Activated CD4-positive, alpha-beta T cell treated with anti-CD3 and anti-CD28 coated beads, Interleukin-2, amount 10 ng/mL, durations not matched to agents 24 days and 14 days (primary cell): ENCODE results near the gene MRTFA. TPM values are rescaled to one million over a fixed set of nuclear protein-coding genes. Genes with fewer than 3 reads are reported as not detected.

Source experiments
- DNase-seq: peaks from one replicate; pipeline ENCODE4 v3.0.0; 2022
- H3K27ac Mint-ChIP-seq: one replicate; pipeline ENCODE4 v1.8.0; 2022; ENCODE audit warnings: mild to moderate bottlenecking, mixed read lengths
- H3K27me3 Mint-ChIP-seq: one replicate; pipeline ENCODE4 v1.8.0; 2022; ENCODE audit warnings: mixed read lengths
- H3K36me3 Mint-ChIP-seq: one replicate; pipeline ENCODE4 v1.8.0; 2022; ENCODE audit warnings: low read depth, mild to moderate bottlenecking, mixed read lengths
- H3K4me1 Mint-ChIP-seq: one replicate; pipeline ENCODE4 v1.8.0; 2021; ENCODE audit warnings: mixed read lengths
- H3K4me3 Mint-ChIP-seq: one replicate; pipeline ENCODE4 v1.8.0; 2022; ENCODE audit warnings: mild to moderate bottlenecking, moderate library complexity, mixed read lengths
- H3K9me3 Mint-ChIP-seq: one replicate; pipeline ENCODE4 v1.8.0; 2021; ENCODE audit warnings: mixed read lengths
- intact Hi-C: fragments of 100-400 bp; cut with micrococcal nuclease; formaldehyde crosslinking; loops from one replicate; pipeline ENCODE4 v1.15.1; 2023
- total RNA-seq: library from RNA; stranded (reverse); gene quantifications from 2 replicates; pipeline ENCODE4 v1.2.3, GENCODE V29; 2022

MRTFA gene
- total RNA-seq, 1 donor from 2014 or later: 51.7 TPM

DNA sequence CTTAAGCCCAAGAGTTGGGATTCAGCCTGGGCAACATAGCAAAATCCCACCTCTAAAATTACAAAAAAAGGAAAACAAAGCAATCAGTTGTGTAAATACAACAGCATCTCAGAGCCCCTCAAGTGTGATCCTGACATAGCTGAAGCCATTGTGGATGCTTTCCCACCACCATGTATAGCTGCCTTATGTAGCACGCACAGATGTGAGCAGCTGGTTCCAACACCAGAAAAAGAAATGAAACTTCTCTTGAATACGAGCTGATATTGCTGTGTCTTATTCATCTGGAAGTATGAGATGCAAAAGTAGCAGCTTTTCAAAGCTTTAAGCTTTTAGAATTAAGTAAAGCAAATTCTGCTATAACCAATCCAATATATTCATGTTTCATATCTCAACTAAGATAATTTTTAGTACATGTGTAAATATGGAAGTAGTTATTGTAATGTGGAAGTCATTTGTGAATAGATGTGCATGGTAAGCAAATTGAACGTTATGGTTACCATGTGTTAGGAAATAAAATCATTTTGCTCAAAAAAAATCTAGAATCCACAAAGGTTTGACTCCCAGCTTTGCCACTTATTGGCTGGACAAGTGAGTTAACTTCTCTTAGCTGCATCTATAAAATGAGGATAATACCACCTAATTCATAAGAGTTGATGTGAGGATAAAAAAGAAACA is 203.0 kb downstream of the MRTFA start:
- DNase-seq: no peak
- Mint-ChIP-seq H3K27me3 (no peaks in the 10 kb centered on the region), H3K36me3 (peaks cover 46% of the 10 kb centered on the region), H3K4me3 (no peak overlapping the region), H3K9me3 (no peaks in the 10 kb centered on the region), H3K27ac (no peak overlapping the region), H3K4me1 (peaks cover 27% of the 10 kb centered on the region)
- intact Hi-C loops: loop anchor here (10.0 kb wide), 1 partner anchor 461 kb away; no protein-coding TSS in a partner anchor

DNA sequence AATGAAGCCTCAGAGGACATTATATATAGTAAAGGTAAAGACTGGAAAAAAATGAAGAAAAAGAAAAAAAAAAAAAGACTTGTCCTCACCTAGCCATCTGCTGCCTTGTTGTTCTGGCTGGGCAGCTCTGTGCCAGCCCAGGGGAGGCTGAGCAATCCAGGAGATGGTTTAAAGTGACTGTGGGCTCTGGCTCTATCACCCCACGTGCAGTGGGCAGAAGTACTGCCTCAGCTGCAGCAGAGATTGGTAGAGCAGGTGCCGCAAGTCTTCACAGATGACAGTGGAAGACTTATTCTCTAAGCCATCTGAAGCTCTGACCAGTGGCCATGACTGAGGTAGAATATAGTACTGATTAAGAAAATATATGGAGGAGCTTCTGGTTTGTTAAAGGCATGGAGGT is 203.9 kb downstream of the MRTFA start:
- H3K9me3 Mint-ChIP-seq: no peaks in the 10 kb centered on the region
- no peak overlapping the region for H3K27ac Mint-ChIP-seq
- no peak overlapping the region for H3K4me3 Mint-ChIP-seq
- H3K4me1 Mint-ChIP-seq: peaks cover 20% of the 10 kb centered on the region
- H3K36me3 Mint-ChIP-seq: peaks cover 50% of the 10 kb centered on the region
- DNase-seq: no peak
- no peaks in the 10 kb centered on the region for H3K27me3 Mint-ChIP-seq
- intact Hi-C loops: loop anchor here (10.0 kb wide), 1 partner anchor 462 kb away; no protein-coding TSS in a partner anchor

DNA sequence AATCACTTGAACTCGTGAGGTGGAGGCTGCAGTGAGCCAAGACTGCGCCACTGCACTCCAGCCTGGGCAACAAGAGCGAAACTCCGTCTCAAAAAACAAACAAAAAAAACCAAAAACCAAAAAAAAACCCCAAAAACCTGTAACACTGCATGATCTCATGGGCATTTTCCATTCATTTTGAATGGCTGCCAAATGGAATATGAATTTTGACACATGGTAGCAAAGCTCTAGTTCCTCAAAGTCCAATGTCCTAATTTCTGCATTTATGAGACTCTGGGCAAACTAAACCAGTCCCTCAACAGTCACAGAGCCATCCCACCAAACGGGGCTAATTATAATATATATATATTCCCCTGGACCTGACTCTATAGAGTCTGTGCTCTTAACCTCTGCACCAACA is 204.4 kb downstream of the MRTFA start:
- peaks cover 51% of the 10 kb centered on the region for H3K36me3 Mint-ChIP-seq
- H3K4me1 Mint-ChIP-seq: peaks cover 19% of the 10 kb centered on the region
- no peak overlapping the region for H3K4me3 Mint-ChIP-seq
- intact Hi-C loops: loop anchor here (10.0 kb wide), 1 partner anchor 463 kb away; no protein-coding TSS in a partner anchor
- H3K27ac Mint-ChIP-seq: no peak overlapping the region
- H3K9me3 Mint-ChIP-seq: no peaks in the 10 kb centered on the region
- no peak for DNase-seq
- H3K27me3 Mint-ChIP-seq: no peaks in the 10 kb centered on the region

DNA sequence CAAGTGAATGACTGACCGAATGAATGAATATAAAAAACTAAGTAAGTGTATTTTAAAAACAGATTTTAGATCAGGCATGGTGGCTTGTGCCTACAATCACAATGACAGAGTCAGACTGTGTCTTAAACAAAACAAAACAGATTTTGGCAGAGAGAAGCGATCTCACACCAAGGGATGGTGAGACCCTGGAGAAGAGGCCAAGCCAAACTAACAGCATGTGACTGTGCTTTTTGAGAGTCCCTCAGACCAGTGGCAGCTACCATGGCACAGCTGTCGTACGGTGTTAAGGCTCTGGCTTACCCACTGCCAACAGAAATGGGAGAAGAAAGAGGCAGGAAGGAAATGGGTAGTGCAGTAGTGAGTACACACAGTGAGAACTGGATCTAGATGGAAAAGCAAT is 205.5 kb downstream of the MRTFA start:
- no peaks in the 10 kb centered on the region for H3K27me3 Mint-ChIP-seq

DNA sequence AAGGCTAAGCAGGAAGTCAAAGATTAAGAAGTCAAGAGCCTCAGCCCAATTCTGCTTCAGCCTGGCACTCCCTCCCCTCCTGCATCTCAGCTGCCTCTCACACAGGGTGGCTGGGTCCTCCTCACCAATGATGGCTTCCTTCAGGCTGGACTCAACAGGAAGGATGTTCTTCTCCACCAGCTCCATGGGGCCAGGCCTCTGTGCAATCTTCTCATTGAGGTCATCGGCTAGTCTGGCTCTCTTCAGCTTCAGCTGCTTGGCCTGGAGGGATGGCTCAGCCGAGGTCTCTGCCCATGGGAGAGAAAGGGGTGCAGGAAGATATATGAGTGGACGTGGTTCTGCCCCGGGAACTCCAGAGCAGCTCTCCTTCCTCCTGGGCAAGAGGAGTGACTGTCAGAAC is 207.0 kb downstream of the MRTFA start:
- H3K27me3 Mint-ChIP-seq: no peaks in the 10 kb centered on the region
- intact Hi-C loops: no loop called here
- H3K36me3 Mint-ChIP-seq: peaks cover 57% of the 10 kb centered on the region
- no peak for DNase-seq
- H3K27ac Mint-ChIP-seq: no peak overlapping the region
- H3K4me3 Mint-ChIP-seq: no peak overlapping the region
- H3K4me1 Mint-ChIP-seq: peaks cover 13% of the 10 kb centered on the region
- no peaks in the 10 kb centered on the region for H3K9me3 Mint-ChIP-seq

More for the DNA sequence above, 205.5 kb downstream of the MRTFA start:
- intact Hi-C loops: loop anchor here (10.0 kb wide), 1 partner anchor 464 kb away; no protein-coding TSS in a partner anchor
- Mint-ChIP-seq H3K4me1 (peaks cover 13% of the 10 kb centered on the region), H3K4me3 (no peak overlapping the region), H3K36me3 (peaks cover 60% of the 10 kb centered on the region), H3K9me3 (no peaks in the 10 kb centered on the region), H3K27ac (peak overlapping the region; percentile 25)
- no peak for DNase-seq

DNA sequence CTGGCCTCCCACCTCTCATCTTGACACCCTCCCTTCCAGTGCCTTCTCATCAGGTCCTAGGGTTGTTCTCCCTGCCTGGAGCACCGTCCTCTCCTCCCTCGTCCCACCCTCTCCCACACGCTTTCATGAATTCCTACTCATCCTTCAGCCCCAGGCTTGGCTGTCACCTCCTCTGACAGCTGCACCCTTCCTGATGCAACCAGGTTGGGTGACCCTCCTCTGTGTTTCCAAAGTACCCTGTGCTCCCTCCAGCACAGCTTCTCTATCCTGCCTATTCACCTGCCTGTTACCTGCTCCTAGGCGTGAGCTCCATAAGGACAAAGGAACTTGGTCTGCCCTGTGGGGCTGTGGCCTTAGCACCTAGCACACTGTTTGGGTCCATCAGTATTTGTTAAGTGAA is 207.7 kb downstream of the MRTFA start:
- no peaks in the 10 kb centered on the region for H3K9me3 Mint-ChIP-seq
- H3K27ac Mint-ChIP-seq: peak overlapping the region; percentile 64
- H3K27me3 Mint-ChIP-seq: no peaks in the 10 kb centered on the region
- no peak overlapping the region for H3K4me3 Mint-ChIP-seq
- H3K4me1 Mint-ChIP-seq: peaks cover 7% of the 10 kb centered on the region
- intact Hi-C loops: no loop called here
- peaks cover 51% of the 10 kb centered on the region for H3K36me3 Mint-ChIP-seq
- DNase-seq: no peak

DNA sequence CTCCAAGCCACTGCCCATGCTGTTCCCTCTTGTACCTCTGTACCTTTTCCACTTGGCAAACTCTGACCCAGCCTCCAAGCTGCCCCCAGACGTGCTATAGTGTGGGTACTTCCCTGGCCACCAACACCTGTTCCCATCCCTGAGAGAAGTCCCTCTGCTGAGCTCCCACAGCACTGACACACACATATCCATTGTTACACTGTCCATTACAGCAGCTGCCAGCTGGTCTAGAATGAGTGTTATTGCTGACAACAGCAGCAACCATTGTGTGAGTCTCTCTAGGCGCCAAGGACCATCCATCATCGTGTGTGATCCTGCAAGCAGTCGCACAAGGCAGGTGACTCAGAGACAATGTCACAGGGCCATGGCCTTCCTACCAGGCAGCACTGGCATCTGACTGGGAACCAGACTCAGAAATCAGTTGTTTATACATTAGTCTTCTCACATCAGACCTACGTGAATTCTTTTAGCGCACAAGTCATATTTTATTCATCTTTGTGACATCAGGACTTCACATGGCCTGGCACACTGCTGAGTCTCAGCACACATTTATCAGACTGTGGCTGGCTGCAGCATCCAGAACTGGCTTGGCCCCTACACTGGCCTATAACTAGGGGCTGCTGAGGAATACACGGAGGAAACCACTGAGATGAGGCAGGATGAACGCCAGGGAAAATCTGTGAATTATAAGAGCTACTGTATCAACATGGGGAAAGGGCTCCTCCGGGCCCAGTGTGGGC is 209.8 kb downstream of the MRTFA start:
- peaks cover 57% of the 10 kb centered on the region for H3K36me3 Mint-ChIP-seq
- no peak overlapping the region for H3K4me3 Mint-ChIP-seq
- intact Hi-C loops: no loop called here
- DNase-seq: no peak
- no peaks in the 10 kb centered on the region for H3K9me3 Mint-ChIP-seq
- peak overlapping the region; percentile 81 for H3K27ac Mint-ChIP-seq
- no peaks in the 10 kb centered on the region for H3K27me3 Mint-ChIP-seq
- H3K4me1 Mint-ChIP-seq: peaks cover 11% of the 10 kb centered on the region

DNA sequence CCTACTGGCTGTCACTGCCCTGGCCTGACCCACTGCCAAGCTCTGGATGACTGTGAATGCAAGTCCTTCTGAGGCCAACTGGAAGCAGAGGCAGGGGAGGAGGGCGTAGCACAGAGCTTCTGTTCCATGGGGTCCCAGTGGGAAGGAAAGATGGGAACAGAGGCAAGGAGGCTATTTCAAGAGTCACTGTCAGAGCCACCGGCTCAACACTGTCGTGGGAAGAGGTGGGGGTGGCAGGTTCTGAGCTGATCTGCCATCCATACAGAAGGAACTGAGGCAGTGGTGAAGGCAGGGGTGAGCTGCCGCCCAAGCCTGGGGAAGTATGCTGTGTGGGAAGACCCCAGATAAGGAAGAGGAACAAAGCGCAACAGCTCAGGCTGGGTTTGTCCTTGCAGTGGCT is 211.4 kb downstream of the MRTFA start:
- Mint-ChIP-seq H3K9me3 (no peaks in the 10 kb centered on the region), H3K36me3 (peaks cover 51% of the 10 kb centered on the region), H3K4me3 (no peak overlapping the region), H3K27ac (no peak overlapping the region), H3K4me1 (peaks cover 11% of the 10 kb centered on the region), H3K27me3 (no peaks in the 10 kb centered on the region)
- intact Hi-C loops: no loop called here
- DNase-seq: no peak

DNA sequence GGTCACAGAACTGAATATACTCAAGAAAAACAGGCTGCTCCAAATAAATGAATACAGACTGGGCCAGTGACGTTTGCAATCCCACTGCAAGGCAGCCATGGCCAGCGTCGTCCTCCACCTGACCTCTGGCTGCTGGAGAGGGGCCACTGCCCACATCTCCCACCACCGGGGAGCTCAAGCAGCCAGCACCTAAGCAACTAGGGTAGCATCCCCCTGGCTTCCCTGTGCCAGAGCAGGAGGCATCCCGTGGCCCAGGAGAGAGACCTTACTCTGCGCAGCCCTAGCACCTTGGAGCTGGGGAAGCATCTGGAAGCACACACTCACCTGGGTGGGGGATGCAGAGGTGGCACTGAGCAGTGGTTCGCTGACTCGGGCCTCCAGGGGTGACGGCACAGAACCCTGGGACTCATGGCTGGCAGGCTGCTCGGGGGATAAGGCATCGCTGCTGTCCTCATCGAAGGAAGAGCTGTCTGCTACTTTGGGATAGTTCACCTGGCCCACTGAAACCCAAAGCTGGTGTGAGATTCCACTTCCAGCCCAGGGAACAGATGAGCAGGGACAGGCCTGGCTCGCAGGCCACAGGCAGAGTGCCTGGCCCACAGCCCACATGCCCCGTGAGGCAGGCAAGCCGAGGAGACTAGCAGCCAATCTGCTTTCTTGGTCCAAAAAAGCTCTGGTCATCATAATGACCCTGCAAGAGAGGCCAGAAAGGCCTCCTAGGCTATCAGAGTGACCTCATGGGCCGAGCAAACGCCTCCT is 212.5 kb downstream of the MRTFA start:
- Mint-ChIP-seq H3K36me3 (peaks cover 50% of the 10 kb centered on the region), H3K4me3 (no peak overlapping the region), H3K27ac (no peak overlapping the region), H3K4me1 (peaks cover 11% of the 10 kb centered on the region), H3K27me3 (no peaks in the 10 kb centered on the region), H3K9me3 (no peaks in the 10 kb centered on the region)
- intact Hi-C loops: no loop called here
- DNase-seq: no peak

DNA sequence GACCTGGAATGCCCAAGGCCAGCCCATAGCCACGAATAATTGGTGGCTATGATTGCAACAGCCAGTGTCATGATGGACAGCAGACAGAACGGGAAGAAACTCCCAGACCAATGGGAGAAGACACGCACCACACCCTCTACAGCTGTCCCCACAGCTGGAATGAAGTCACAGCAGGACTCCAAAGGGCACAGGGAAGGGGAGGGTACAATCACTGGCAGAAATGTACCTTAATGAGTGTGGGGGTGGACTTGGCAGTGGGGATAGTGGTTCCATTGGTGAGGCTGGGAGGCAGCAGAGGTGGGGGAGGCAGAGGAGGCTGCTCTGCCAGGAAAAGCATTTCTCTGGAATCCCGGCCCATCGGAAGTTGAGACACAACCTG is 213.2 kb downstream of the MRTFA start:
- intact Hi-C loops: no loop called here
- Mint-ChIP-seq H3K27me3 (no peaks in the 10 kb centered on the region), H3K4me3 (no peak overlapping the region), H3K9me3 (no peaks in the 10 kb centered on the region), H3K4me1 (peaks cover 11% of the 10 kb centered on the region), H3K36me3 (peaks cover 43% of the 10 kb centered on the region), H3K27ac (no peak overlapping the region)
- DNase-seq: no peak

DNA sequence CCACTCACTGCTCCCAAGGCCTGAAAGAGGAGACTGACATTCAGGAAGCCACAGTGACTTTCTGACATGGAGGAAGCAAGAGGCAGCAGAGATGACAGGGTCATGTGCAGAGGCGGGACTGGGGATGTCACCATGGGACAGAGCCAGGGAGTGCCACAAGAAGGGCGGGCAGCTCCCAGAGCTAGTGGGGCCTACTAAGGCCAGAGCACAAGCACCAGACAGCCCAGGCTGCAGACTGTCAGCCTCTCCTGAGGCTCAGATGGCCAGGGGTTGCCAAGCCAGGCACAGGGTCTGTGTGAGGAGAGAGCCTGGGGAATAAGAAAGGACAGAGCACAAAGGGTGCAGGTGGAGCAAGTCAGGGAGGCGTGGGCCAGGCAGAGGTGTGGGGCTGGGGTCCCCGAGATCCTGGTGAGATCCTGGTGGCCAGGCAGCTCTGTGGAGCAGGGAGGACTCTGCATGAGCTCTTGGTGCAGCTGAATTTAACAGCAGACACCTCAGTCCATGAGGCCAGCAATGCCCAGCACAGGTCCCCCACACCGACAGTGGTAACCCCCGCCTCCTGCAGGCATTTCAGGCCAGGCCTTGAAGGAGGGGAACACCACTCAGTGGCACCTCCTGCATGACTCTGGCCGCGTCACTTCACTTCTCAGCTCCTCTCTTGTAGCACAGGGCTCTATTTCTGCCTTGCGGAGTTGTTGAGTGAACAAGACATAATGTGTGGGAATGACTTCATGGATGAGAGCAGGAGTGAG is 213.8 kb downstream of the MRTFA start:
- H3K27me3 Mint-ChIP-seq: no peaks in the 10 kb centered on the region
- peak overlapping the region; percentile 52 for H3K27ac Mint-ChIP-seq
- intact Hi-C loops: no loop called here
- no peaks in the 10 kb centered on the region for H3K9me3 Mint-ChIP-seq
- no peak overlapping the region for H3K4me3 Mint-ChIP-seq
- no peak for DNase-seq
- peaks cover 11% of the 10 kb centered on the region for H3K4me1 Mint-ChIP-seq
- H3K36me3 Mint-ChIP-seq: peaks cover 42% of the 10 kb centered on the region

DNA sequence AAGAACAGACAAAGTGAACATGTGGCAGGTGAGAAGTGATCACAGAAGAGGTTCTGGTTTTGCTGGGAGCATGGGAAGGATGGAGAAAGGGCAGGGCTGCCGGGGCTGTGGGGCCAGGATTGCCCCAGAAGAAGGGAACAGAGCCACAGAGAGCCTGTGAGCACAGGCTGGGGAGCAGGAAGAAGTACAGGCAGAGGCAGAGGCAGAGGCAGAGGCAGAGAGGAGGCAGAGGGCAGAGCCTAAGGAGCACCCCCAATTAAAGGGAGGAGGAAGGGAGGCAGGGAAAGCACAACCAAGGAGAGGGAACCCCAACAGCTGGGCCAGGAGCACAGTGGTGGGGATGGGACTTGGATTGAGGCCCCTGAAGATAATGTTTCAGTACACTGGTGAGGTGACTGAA is 214.6 kb downstream of the MRTFA start:
- peak overlapping the region; percentile 52 for H3K27ac Mint-ChIP-seq
- intact Hi-C loops: no loop called here
- no peaks in the 10 kb centered on the region for H3K9me3 Mint-ChIP-seq
- H3K4me3 Mint-ChIP-seq: no peak overlapping the region
- H3K4me1 Mint-ChIP-seq: peaks cover 11% of the 10 kb centered on the region
- peaks cover 38% of the 10 kb centered on the region for H3K36me3 Mint-ChIP-seq
- no peak for DNase-seq
- H3K27me3 Mint-ChIP-seq: no peaks in the 10 kb centered on the region

DNA sequence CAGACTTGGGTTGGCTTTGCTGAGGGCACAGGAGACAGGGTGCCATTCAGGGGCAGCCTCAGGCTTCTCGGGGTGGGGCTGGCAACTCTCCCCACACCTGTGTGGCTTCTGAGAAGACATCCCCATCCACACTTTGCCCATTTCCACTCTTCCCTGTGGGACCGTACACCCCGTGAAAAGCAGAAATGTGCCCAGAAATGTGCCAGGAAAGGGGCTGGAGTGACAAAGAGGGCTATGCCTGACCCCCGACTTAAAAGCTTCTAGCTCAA is 215.5 kb downstream of the MRTFA start:
- peaks cover 13% of the 10 kb centered on the region for H3K4me1 Mint-ChIP-seq
- no peak for DNase-seq
- intact Hi-C loops: no loop called here
- no peaks in the 10 kb centered on the region for H3K9me3 Mint-ChIP-seq
- H3K27ac Mint-ChIP-seq: no peak overlapping the region
- no peaks in the 10 kb centered on the region for H3K27me3 Mint-ChIP-seq
- no peak overlapping the region for H3K4me3 Mint-ChIP-seq
- peaks cover 38% of the 10 kb centered on the region for H3K36me3 Mint-ChIP-seq
